Activated CD4-positive, alpha-beta T cell treated with anti-CD3 and anti-CD28 coated beads, Interleukin-2, Interleukin-4, amounts not matched to agents 100 ng/mL and 50 ng/mL, durations not matched to agents 16 hours and 8 hours (primary cell): ENCODE data around the gene WIPF3.

Source experiments
- DNase-seq: peaks from one replicate; pipeline ENCODE4 v3.0.0-alpha.2; 2020; ENCODE audit warnings: low spot score

WIPF3 gene

GRCh38 chr7:29806208-29806994 lies at the start of gene WIPF3:
Gene WIPF3, plus strand, starts transcription at chr7:29806508. Its CDS starts 28,217 bp downstream, at chr7:29834725.
- no peak for DNase-seq

GRCh38 chr7:29763266-29763665 lies 43.0 kb upstream of the WIPF3 start:
- no peak for DNase-seq

- no peak for DNase-seq
These were observed 42.1 kb upstream of the WIPF3 start for GRCh38 chr7:29764227-29764626.

GRCh38 chr7:29765490-29765889 lies 40.8 kb upstream of the WIPF3 start:
- no peak for DNase-seq

GRCh38 chr7:29770371-29770770 lies 35.9 kb upstream of the WIPF3 start:
- no peak for DNase-seq

GRCh38 chr7:29771081-29771816 lies 35.1 kb upstream of the WIPF3 start:
- no peak for DNase-seq

GRCh38 chr7:29779017-29779416 lies 27.3 kb upstream of the WIPF3 start:
- DNase-seq, result no peak

- DNase-seq, result no peak
These were observed 26.0 kb upstream of the WIPF3 start for GRCh38 chr7:29780346-29780745.

- no peak for DNase-seq
These were observed 22.6 kb upstream of the WIPF3 start for GRCh38 chr7:29783671-29784070.

GRCh38 chr7:29793507-29793906 lies 12.8 kb upstream of the WIPF3 start:
- no peak for DNase-seq

GRCh38 chr7:29794959-29795629 lies 11.2 kb upstream of the WIPF3 start:
- DNase-seq, result no peak

GRCh38 chr7:29795696-29796580 lies 10.4 kb upstream of the WIPF3 start:
- no peak for DNase-seq

GRCh38 chr7:29797112-29797944 lies 9.0 kb upstream of the WIPF3 start:
- DNase-seq, result no peak

GRCh38 chr7:29798422-29798821 lies 7.9 kb upstream of the WIPF3 start:
- DNase-seq, result no peak

- no peak for DNase-seq
These were observed 4.4 kb upstream of the WIPF3 start for GRCh38 chr7:29801929-29802328.

- no peak for DNase-seq
These were observed 1.3 kb upstream of the WIPF3 start for GRCh38 chr7:29805031-29805430.

GRCh38 chr7:29805886-29806207 lies 461 bp upstream of the WIPF3 start:
- no peak for DNase-seq

GRCh38 chr7:29806995-29807841 lies 910 bp downstream of the WIPF3 start:
- no peak for DNase-seq

- no peak for DNase-seq
These were observed 1.9 kb downstream of the WIPF3 start for GRCh38 chr7:29808075-29808801.
